Calu3 (cell line): Measurements from ENCODE around the gene FGB. TPM values are rescaled to one million over a fixed set of nuclear protein-coding genes. Genes with fewer than 3 reads are reported as not detected.
A peak's percentile ranks its signal among the peaks of the same experiment; 100 is the strongest.

Experiments
- BruUV-seq: library from RNA; stranded (reverse); fragments of 400-500 nt; replicated peaks from 2 replicates; lab custom pipeline; 2021; lab: Mats Ljungman, UMichigan
- CTCF ChIA-PET: fragments of 300-600 bp; sonication (Branson Sonifier 250); formaldehyde crosslinking; loops from one replicate; lab custom pipeline; 2022; ENCODE audit warnings: antibody characterized with exemption; lab: Charles Lee
- DNase-seq: peaks from one replicate; pipeline ENCODE4 v3.0.0; 2022
- H3K27ac Mint-ChIP-seq: one replicate; pipeline ENCODE4 v1.8.0; 2022; ENCODE audit warnings: mixed read lengths; ENCODE audit not compliant: unreplicated experiment
- H3K27me3 Mint-ChIP-seq: one replicate; pipeline ENCODE4 v1.8.0; 2022; ENCODE audit warnings: mixed read lengths; ENCODE audit not compliant: unreplicated experiment
- H3K36me3 Mint-ChIP-seq: one replicate; pipeline ENCODE4 v1.8.0; 2022; ENCODE audit warnings: mild to moderate bottlenecking, moderate library complexity, mixed read lengths; ENCODE audit not compliant: insufficient read depth, unreplicated experiment
- H3K4me1 Mint-ChIP-seq: one replicate; pipeline ENCODE4 v1.8.0; 2022; ENCODE audit warnings: mild to moderate bottlenecking, low read depth, mixed read lengths; ENCODE audit not compliant: unreplicated experiment
- H3K4me3 Mint-ChIP-seq: one replicate; pipeline ENCODE4 v1.8.0; 2022; ENCODE audit warnings: mild to moderate bottlenecking, low read depth, moderate library complexity, mixed read lengths; ENCODE audit not compliant: unreplicated experiment
- H3K9me3 Mint-ChIP-seq: one replicate; pipeline ENCODE4 v1.8.0; 2022; ENCODE audit warnings: low read depth, mixed read lengths; ENCODE audit not compliant: unreplicated experiment
- intact Hi-C: fragments of 100-400 bp; cut with micrococcal nuclease; formaldehyde crosslinking; loops from one replicate; pipeline ENCODE4 v1.10.0; 2022; ENCODE audit not compliant: unreplicated experiment
- total RNA-seq: library from RNA; stranded (reverse); gene quantifications from 2 replicates; pipeline ENCODE4 v1.2.3, GENCODE V29; 2022
- TF ChIP-seq, protein P1 (sequence below): fragments of 200-600 bp; IDR thresholded peaks from one replicate; pipeline ENCODE4 v1.8.0; 2022; ENCODE audit warnings: antibody characterized with exemption; ENCODE audit not compliant: unreplicated experiment

The FGB gene
- total RNA-seq, 1 experiment from 2014 or later: 0.38 TPM

DNA sequence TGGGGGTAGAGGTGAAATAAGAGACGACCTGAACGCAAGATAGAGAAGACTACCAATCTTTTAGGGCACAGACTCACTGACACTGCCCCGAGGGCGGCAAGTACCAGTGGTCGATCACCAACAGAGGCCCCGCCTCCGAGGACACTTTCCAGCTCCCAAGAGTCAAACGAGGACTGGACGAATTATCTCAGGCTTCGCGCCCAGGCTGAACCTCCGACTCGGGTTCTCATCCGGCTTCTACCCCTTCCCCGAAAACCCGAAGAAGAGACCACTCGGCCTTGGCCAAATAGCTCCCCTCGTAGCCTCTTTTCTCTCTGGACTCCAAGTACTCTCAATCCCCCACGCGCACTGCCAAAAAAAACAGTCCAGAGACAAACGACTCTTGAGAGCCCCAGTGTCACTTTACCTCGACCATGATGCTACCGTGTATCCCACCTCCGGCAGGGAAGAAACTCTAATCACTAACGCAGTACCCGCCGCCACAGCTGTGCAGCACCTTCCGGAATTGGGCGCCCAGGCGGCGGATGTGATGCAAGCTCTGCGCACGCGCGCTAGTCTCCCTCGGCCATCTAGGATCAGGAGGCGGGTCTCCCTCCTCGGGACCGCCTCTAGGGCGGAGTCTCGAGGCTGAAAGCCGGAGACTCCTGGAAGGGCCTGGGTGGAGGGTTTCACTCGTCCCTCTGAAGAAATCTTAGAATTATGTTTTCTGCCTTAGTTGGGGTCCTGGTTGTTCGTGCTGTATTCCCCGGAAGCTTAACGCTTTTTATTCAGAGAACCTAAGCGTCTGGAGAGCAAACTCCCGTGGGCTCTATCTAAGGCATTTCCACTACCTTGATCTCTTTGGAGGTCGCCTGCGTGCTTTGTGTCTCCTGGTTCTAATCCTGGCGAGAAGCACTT, 12.7 kb upstream of the FGB start, which contains the start of gene PLRG1:
TSS of gene PLRG1 (minus strand) at position 507 of the 897 bp plus-strand sequence. CDS start at position 415, 92 bp downstream.
- peaks cover 14% of the 10 kb centered on the region for H3K4me1 Mint-ChIP-seq
- DNase-seq: peak; percentile 91
- H3K27me3 Mint-ChIP-seq: no peaks in the 10 kb centered on the region
- TF ChIP-seq, protein P1, sequence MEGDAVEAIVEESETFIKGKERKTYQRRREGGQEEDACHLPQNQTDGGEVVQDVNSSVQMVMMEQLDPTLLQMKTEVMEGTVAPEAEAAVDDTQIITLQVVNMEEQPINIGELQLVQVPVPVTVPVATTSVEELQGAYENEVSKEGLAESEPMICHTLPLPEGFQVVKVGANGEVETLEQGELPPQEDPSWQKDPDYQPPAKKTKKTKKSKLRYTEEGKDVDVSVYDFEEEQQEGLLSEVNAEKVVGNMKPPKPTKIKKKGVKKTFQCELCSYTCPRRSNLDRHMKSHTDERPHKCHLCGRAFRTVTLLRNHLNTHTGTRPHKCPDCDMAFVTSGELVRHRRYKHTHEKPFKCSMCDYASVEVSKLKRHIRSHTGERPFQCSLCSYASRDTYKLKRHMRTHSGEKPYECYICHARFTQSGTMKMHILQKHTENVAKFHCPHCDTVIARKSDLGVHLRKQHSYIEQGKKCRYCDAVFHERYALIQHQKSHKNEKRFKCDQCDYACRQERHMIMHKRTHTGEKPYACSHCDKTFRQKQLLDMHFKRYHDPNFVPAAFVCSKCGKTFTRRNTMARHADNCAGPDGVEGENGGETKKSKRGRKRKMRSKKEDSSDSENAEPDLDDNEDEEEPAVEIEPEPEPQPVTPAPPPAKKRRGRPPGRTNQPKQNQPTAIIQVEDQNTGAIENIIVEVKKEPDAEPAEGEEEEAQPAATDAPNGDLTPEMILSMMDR: no peak
- CTCF ChIA-PET: interaction anchor here (0.6 to 2.7 kb wide), 8 partner anchors 9 to 72 kb away, joined by 3 to 17 read pairs (median 5); no protein-coding TSS in a partner anchor
- TSS peak; percentile 71 for BruUV-seq
- no peaks in the 10 kb centered on the region for H3K9me3 Mint-ChIP-seq
- intact Hi-C loops: loop anchor here (5.0 to 10.0 kb wide), 2 partner anchors 153 to 385 kb away; no protein-coding TSS in a partner anchor
- H3K4me3 Mint-ChIP-seq: peak within 1 kb of the TSS; percentile 98
- peaks cover 22% of the 10 kb centered on the region for H3K36me3 Mint-ChIP-seq
- peak within 1 kb of the TSS; percentile 96 for H3K27ac Mint-ChIP-seq

DNA sequence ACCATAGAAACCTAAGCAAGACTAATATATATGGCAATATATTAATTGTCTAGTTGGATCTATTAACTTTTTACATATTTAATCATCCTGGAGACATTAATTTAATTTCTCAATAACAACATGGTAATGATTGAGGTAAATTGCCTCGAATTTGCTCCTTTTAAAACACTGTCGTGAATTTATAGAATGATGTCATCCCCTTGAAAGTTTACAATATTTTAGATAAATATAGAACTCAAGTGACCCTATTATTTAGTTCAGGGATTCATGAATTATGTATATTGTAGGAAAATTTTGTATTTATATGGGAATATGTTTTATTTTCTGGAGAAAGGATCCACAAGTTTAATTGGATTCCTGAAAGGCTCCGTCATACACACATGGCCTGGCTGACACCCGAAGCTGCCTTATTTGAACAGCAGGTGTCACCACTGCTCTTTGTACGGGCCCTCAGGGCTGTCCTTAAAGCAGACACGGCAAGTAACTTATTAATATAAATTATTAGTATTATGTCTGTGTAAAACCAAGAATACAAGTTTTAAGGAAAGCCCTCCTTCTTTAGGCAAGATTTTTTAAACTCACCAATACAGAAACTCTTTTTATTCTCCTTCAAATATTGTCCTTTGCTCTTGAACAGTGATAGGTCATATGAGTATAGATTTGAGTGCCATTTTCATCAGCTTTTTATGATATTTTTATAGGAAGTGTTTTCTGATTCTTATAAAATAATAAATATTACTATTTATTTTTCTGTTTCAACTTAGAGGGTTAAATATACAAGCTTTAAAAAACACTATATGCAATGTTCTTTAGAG, 10.7 kb upstream of the FGB start:
- BruUV-seq: no TSS peak
- H3K9me3 Mint-ChIP-seq: no peaks in the 10 kb centered on the region
- TF ChIP-seq, protein P1: peak; percentile 63
- peaks cover 14% of the 10 kb centered on the region for H3K4me1 Mint-ChIP-seq
- CTCF ChIA-PET: interaction anchor here (0.9 to 1.8 kb wide), 4 partner anchors 67 to 73 kb away, joined by 4 to 9 read pairs (median 4); no protein-coding TSS in a partner anchor
- intact Hi-C loops: loop anchor here (1.0 to 10.0 kb wide), 3 partner anchors 70 to 383 kb away; no protein-coding TSS in a partner anchor
- H3K4me3 Mint-ChIP-seq: no peak overlapping the region
- DNase-seq: peak; percentile 73
- H3K27me3 Mint-ChIP-seq: no peaks in the 10 kb centered on the region
- H3K27ac Mint-ChIP-seq: no peak overlapping the region
- H3K36me3 Mint-ChIP-seq: peaks cover 22% of the 10 kb centered on the region

DNA sequence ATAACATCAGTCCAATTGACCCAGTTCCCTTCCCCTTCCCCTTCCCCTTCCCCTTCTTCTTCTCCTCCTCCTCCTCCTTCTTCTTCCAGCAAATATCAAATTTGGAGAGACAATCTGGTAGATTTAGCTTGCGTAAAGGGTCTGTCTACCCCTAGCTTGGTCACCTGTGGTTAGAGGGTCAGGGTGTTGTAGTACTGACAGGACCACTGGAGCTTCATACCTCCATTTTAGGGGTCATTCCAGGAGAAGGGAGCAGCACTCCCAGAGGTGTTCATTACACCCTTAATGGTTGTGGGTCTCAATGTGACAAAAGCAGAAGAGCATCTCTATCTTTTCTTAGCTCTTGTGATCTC, 3.7 kb upstream of the FGB start:
- CTCF ChIA-PET: interaction anchor here (0.6 to 3.0 kb wide), 8 partner anchors 9 to 774 kb away, joined by 3 to 84 read pairs (median 8); partner anchors contain the start of gene PLRG1
- H3K36me3 Mint-ChIP-seq: no peaks in the 10 kb centered on the region

More for the DNA sequence above, 3.7 kb upstream of the FGB start:
- no TSS peak for BruUV-seq
- DNase-seq: no peak
- H3K27ac Mint-ChIP-seq: no peak overlapping the region
- peaks cover 18% of the 10 kb centered on the region for H3K4me1 Mint-ChIP-seq
- intact Hi-C loops: loop anchor here (1.0 to 10.0 kb wide), 3 partner anchors 59 to 376 kb away; no protein-coding TSS in a partner anchor
- H3K4me3 Mint-ChIP-seq: no peak overlapping the region
- TF ChIP-seq, protein P1: no peak
- no peaks in the 10 kb centered on the region for H3K27me3 Mint-ChIP-seq
- H3K9me3 Mint-ChIP-seq: no peaks in the 10 kb centered on the region
